ENCODE results near the gene EPHA1.

DNA sequence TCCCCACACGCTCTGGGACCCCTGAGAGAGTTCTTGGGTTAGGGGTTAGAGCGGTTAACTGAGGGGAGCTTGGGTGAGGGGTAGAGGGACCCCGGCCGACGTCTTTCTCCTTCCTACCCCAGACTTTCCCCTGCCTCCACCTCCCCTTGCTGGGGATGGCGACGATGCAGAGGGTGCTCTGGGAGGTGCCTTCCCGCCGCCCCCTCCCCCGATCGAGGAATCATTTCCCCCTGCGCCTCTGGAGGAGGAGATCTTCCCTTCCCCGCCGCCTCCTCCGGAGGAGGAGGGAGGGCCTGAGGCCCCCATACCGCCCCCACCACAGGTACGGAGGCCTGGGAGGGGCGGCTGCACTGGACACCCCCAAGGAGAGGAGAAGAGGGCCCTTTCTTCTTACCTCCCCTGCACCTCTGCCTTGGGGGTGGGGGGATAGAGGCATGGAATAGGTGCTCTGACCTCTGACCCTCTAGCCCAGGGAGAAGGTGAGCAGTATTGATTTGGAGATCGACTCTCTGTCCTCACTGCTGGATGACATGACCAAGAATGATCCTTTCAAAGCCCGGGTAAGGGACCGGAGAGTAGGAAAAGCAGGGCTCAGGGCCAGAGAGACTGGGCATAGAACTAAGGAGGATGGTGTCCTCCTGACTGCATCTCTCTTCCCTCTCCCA is 26.4 kb downstream of the EPHA1 start:
- TF ChIP-seq EZH2 (IDR thresholded peaks at IDR 0.05) (no peak), POLR2AphosphoS5 (IDR thresholded peaks at IDR 0.05; ENCODE audit: borderline replicate concordance, low read depth, low read length) (no peak)
